IMR-90 (cell line): Measurements from ENCODE around the gene ATOH8. TPM values are rescaled to one million over a fixed set of nuclear protein-coding genes. Genes with fewer than 3 reads are reported as not detected.

Experiments used
- ATAC-seq: fragments of 200-7000 bp; cut with Tn5 transposase; 2 replicates; pipeline ENCODE4 v1.9.1; 2020; ENCODE audit warnings: low read depth, mild to moderate bottlenecking, moderate library complexity
- BruUV-seq: library from RNA; stranded (reverse); fragments of 400-500 nt; replicated peaks from 2 replicates; lab custom pipeline; 2021; lab: Mats Ljungman, UMichigan
- CTCF ChIA-PET: fragments of 300-600 bp; formaldehyde crosslinking; extraction: SDS; loops from one replicate; lab custom pipeline; 2021; ENCODE audit warnings: antibody characterized with exemption; lab: Yijun Ruan, JAX
- POLR2A ChIA-PET: fragments of 300-600 bp; sonication (Branson Sonifier 250); formaldehyde crosslinking; loops from one replicate; lab custom pipeline; 2022; ENCODE audit warnings: antibody characterized with exemption; ENCODE audit not compliant: unreplicated experiment; lab: Charles Lee
- DNase-seq: peaks from one replicate; pipeline ENCODE4 v3.0.0; 2013
- H2AFZ ChIP-seq: replicated peaks from 2 replicates; pipeline ENCODE3; 2013; ENCODE audit warnings: low read length, mild to moderate bottlenecking; ENCODE audit not compliant: poor library complexity
- H2AK5ac ChIP-seq: 2 replicates; pipeline ENCODE4 v1.6.1; 2013; ENCODE audit warnings: low read depth, low read length, inconsistent platforms
- H2AK9ac ChIP-seq: replicated peaks from 2 replicates; pipeline ENCODE3; 2013; ENCODE audit warnings: mild to moderate bottlenecking, low read depth, low read length, moderate library complexity; ENCODE audit not compliant: poor library complexity
- H2BK120ac ChIP-seq: 2 replicates; pipeline ENCODE4 v1.6.1; 2013; ENCODE audit warnings: low read depth, low read length, inconsistent platforms
- H2BK15ac ChIP-seq: 3 replicates; pipeline ENCODE4 v1.6.1; 2013; ENCODE audit warnings: low read depth, low read length, inconsistent platforms
- H2BK20ac ChIP-seq: 2 replicates; pipeline ENCODE4 v1.6.1; 2013; ENCODE audit warnings: low read depth, mild to moderate bottlenecking, inconsistent platforms, low read length, moderate library complexity
- H2BK5ac ChIP-seq: 2 replicates; pipeline ENCODE4 v1.6.1; 2013; ENCODE audit warnings: mild to moderate bottlenecking, low read depth, low read length, inconsistent platforms; ENCODE audit not compliant: poor library complexity, severe bottlenecking
- H3K14ac ChIP-seq: replicated peaks from 2 replicates; pipeline ENCODE4 v1.6.1; 2013; ENCODE audit warnings: low read depth, low read length, inconsistent platforms
- H3K18ac ChIP-seq: 2 replicates; pipeline ENCODE4 v1.6.1; 2013; ENCODE audit warnings: low read depth, low read length, control low read depth
- H3K23ac ChIP-seq: 2 replicates; pipeline ENCODE4 v1.6.1; 2013; ENCODE audit warnings: low read depth, low read length, inconsistent platforms
- H3K27ac ChIP-seq: 2 replicates; pipeline ENCODE4 v1.5.1; 2013; ENCODE audit warnings: mild to moderate bottlenecking, control low read depth, low read length; ENCODE audit not compliant: insufficient read depth
- H3K27me3 ChIP-seq: 2 replicates; pipeline ENCODE4 v1.6.1; 2013; ENCODE audit warnings: low read length; ENCODE audit not compliant: control insufficient read depth, insufficient read depth
- H3K36me3 ChIP-seq: 2 replicates; pipeline ENCODE4 v1.6.1; 2013; ENCODE audit warnings: low read length, mixed read lengths; ENCODE audit not compliant: control insufficient read depth, insufficient read depth
- H3K4ac ChIP-seq: 2 replicates; pipeline ENCODE4 v1.6.1; 2013; ENCODE audit warnings: low read depth, low read length, inconsistent platforms
- H3K4me1 ChIP-seq: 2 replicates; pipeline ENCODE4 v1.6.1; 2013; ENCODE audit warnings: low read length, mixed read lengths; ENCODE audit not compliant: control insufficient read depth, insufficient read depth
- H3K4me2 ChIP-seq: 2 replicates; pipeline ENCODE4 v1.6.1; 2013; ENCODE audit warnings: low read depth, mild to moderate bottlenecking, control low read depth, low read length, moderate library complexity
- H3K4me3 ChIP-seq: 2 replicates; pipeline ENCODE4 v1.5.1; 2013; ENCODE audit warnings: low read depth, mild to moderate bottlenecking, control low read depth, low read length, moderate library complexity; ENCODE audit not compliant: insufficient read depth
- H3K56ac ChIP-seq: 2 replicates; pipeline ENCODE4 v1.6.1; 2013; ENCODE audit warnings: low read length, inconsistent platforms; ENCODE audit not compliant: insufficient read depth; ENCODE audit errors: extremely low read depth
- H3K79me1 ChIP-seq, 2 experiments: 2 replicates each; pipeline ENCODE4 v1.6.1; 2013; ENCODE audit warnings: low read length in 2 of 2, inconsistent platforms in 1 of 2, low read depth in 1 of 2
- H3K9ac ChIP-seq: 2 replicates; pipeline ENCODE4 v1.6.1; 2013; ENCODE audit warnings: low read depth, low read length, control low read depth
- H3K9me1 ChIP-seq: 2 replicates; pipeline ENCODE4 v1.6.1; 2013; ENCODE audit warnings: low read length, inconsistent platforms; ENCODE audit not compliant: insufficient read depth
- H3K9me3 ChIP-seq: 2 replicates; pipeline ENCODE4 v1.6.1; 2013; ENCODE audit warnings: low read length; ENCODE audit not compliant: control insufficient read depth, insufficient read depth
- H4K20me1 ChIP-seq: 2 replicates; pipeline ENCODE4 v1.6.1; 2013; ENCODE audit warnings: low read length, inconsistent platforms; ENCODE audit not compliant: insufficient read depth
- H4K5ac ChIP-seq: 2 replicates; pipeline ENCODE4 v1.6.1; 2013; ENCODE audit warnings: mild to moderate bottlenecking, low read depth, low read length, control low read depth
- H4K8ac ChIP-seq, 2 experiments: 2 replicates each; pipeline ENCODE4 v1.6.1; 2013; ENCODE audit warnings: low read depth in 2 of 2, low read length in 2 of 2, control low read depth in 1 of 2, inconsistent platforms in 1 of 2
- H4K91ac ChIP-seq: 2 replicates; pipeline ENCODE4 v1.6.1; 2013; ENCODE audit warnings: low read depth, low read length, inconsistent platforms; ENCODE audit not compliant: insufficient read depth
- CEBPB ChIP-seq: IDR thresholded peaks from 2 replicates; pipeline ENCODE4 v1.6.1; 2012; ENCODE audit warnings: low read depth, low read length, improper control_type of control experiment
- MAZ ChIP-seq: IDR thresholded peaks from 2 replicates; pipeline ENCODE4 v1.6.1; 2012; ENCODE audit warnings: low read depth, mild to moderate bottlenecking, low read length, improper control_type of control experiment, moderate library complexity, borderline replicate concordance
- NFE2L2 ChIP-seq: fragments of 150-350 bp; IDR thresholded peaks from 2 replicates; pipeline ENCODE4 v1.6.1; 2016; ENCODE audit warnings: low read depth, mild to moderate bottlenecking, low read length
- POLR2A ChIP-seq: IDR thresholded peaks from 2 replicates; pipeline ENCODE4 v1.6.1; 2012; ENCODE audit warnings: mild to moderate bottlenecking, low read depth, low read length
- SMC3 ChIP-seq: fragments of 150-350 bp; IDR thresholded peaks from 2 replicates; pipeline ENCODE4 v1.6.1; 2016; ENCODE audit warnings: low read depth, mild to moderate bottlenecking, antibody characterized with exemption, low read length, moderate library complexity
- USF2 ChIP-seq: fragments of 150-350 bp; IDR thresholded peaks from 2 replicates; pipeline ENCODE4 v1.6.1; 2017; ENCODE audit warnings: mild to moderate bottlenecking, antibody characterized with exemption, low read length, low read depth
- WGBS, 2 experiments: methylation state at CpG; one replicate each; pipeline versions ENCODE4 v1.1.5 to v1.1.7; 2013; ENCODE audit warnings: missing lambda C conversion rate in 2 of 2; ENCODE audit not compliant: insufficient read length in 1 of 2; ENCODE audit errors: extremely low coverage in 2 of 2; 5-methylcytosine and 5-hydroxymethylcytosine counted together
- dilution Hi-C: fragments of 300-500 bp; cut with HindIII; formaldehyde crosslinking; loops from one replicate; pipeline ENCODE4 v1.14.3; 2018; ENCODE audit warnings: low sequenced_read_pairs; ENCODE audit not compliant: unreplicated experiment
- in situ Hi-C: fragments of 300-500 bp; cut with MboI; formaldehyde crosslinking; loops from 3 replicates; pipeline ENCODE4 v1.14.3; 2019; ENCODE audit warnings: low sequenced_read_pairs, inconsistent platforms, mixed read lengths
- intact Hi-C: fragments of 100-400 bp; cut with micrococcal nuclease; formaldehyde crosslinking; loops from 2 replicates; pipeline ENCODE4 v1.10.0; 2022
- polyA plus RNA-seq, 3 experiments: library from polyadenylated mRNA; depleted of rRNA; stranded (reverse); fragments of >200 nt; gene quantifications; 2 replicates each; pipeline ENCODE4 v1.2.3, GENCODE V29; 2012; ENCODE audit warnings: low replicate concordance in 1 of 3
- total RNA-seq: library from RNA; depleted of rRNA; stranded (reverse); fragments of >200 nt; gene quantifications from 2 replicates; pipeline ENCODE4 v1.2.3, GENCODE V29; 2012

ATOH8 gene
- total and polyA plus RNA-seq, 2 of the 4 experiments (the other 2 are of a cell fraction): 7.9 to 9.0 TPM

GRCh38 chr2:85756195-85756594 is 2.4 kb downstream of the ATOH8 start (continued):
- no peak for TF ChIP-seq USF2

GRCh38 chr2:85756822-85757435 is 3.1 kb downstream of the ATOH8 start:
- H3K4me1 ChIP-seq: peaks cover 29% of the 10 kb centered on the region
- peak overlapping the region; percentile 22 for H2BK120ac ChIP-seq
- in situ Hi-C loops (no loop called here), dilution Hi-C loops (no loop called here), intact Hi-C loops (loop anchor here (10.0 kb wide), 1 partner anchor 328 kb away; no protein-coding TSS in a partner anchor)
- POLR2A ChIA-PET: interaction anchor here (0.6 kb wide), 1 partner anchor 619 kb away, joined by 4 read pairs; no protein-coding TSS in a partner anchor
- peaks cover 4% of the 10 kb centered on the region; the same call in 1 of the 2 replicates for H3K9me1 ChIP-seq
- BruUV-seq: no TSS peak
- no peak overlapping the region; the same call in 1 of the 2 replicates for H3K4me2 ChIP-seq
- no peaks in the 10 kb centered on the region; the same call in 1 of the 2 replicates for H3K27me3 ChIP-seq
- H3K27ac ChIP-seq: no peak overlapping the region
- H3K9me3 ChIP-seq: no peaks in the 10 kb centered on the region
- peak overlapping the region; percentile 67 for H2AK9ac ChIP-seq
- no peak overlapping the region for H4K5ac ChIP-seq
- peak overlapping the region; percentile 31; the same call in 1 of the 2 replicates for H3K4ac ChIP-seq
- H3K9ac ChIP-seq: 0 out of 2 replicates have a peak overlapping the region, but pooled peaks have one; percentile 9
- TF ChIP-seq SMC3: no peak
- no peak for TF ChIP-seq POLR2A
- no peak for TF ChIP-seq MAZ
- TF ChIP-seq NFE2L2: no peak
- no peak for TF ChIP-seq CEBPB
- TF ChIP-seq USF2: no peak
- H4K91ac ChIP-seq: peak overlapping the region; percentile 35; the same call in 1 of the 2 replicates
- H3K56ac ChIP-seq: no peak overlapping the region
- ATAC-seq: no peak
- H4K20me1 ChIP-seq: peaks cover 44% of the 10 kb centered on the region
- H4K8ac ChIP-seq: no peak overlapping the region; a peak in 1 of 4 replicates
- CTCF ChIA-PET: no interaction called here
- H3K79me1 ChIP-seq: peaks cover 9 to 73% of the 10 kb centered on the region in 2 experiments; a peak in 3 of 4 replicates
- no peak overlapping the region for H3K4me3 ChIP-seq
- peaks cover 18% of the 10 kb centered on the region for H3K36me3 ChIP-seq
- no peak for DNase-seq
- 0 out of 3 replicates have a peak overlapping the region, but pooled peaks have one; percentile 23 for H2BK15ac ChIP-seq
- H2BK5ac ChIP-seq: no peak overlapping the region
- H3K18ac ChIP-seq: no peak overlapping the region
- no CpG with 5 or more reads among the region's 9 CpGs for WGBS, 2 experiments
- peak overlapping the region; percentile 93; the same call in 1 of the 2 replicates for H3K23ac ChIP-seq
- H2BK20ac ChIP-seq: peak overlapping the region; percentile 9; the same call in 1 of the 2 replicates
- peak overlapping the region; percentile 14 for H2AFZ ChIP-seq
- peak overlapping the region; percentile 92 for H2AK5ac ChIP-seq
- H3K14ac ChIP-seq: no peak overlapping the region; the same call in 1 of the 2 replicates
